Small intestine (tissue), 7 donors: ENCODE results near the gene GMIP. TPM values are rescaled to one million over a fixed set of nuclear protein-coding genes. Genes with fewer than 3 reads are reported as not detected.

Experiments
- DNase-seq, 2 donors: peaks; one replicate each; pipeline versions ENCODE4 v3.0.0 to v3.0.0-alpha.2; 2013
- FAIRE-seq: peaks from 2 replicates; lab custom pipeline; 2012; peaks lifted over from hg19 to GRCh38; lab: Jason Lieb, UNC
- H3K27ac ChIP-seq, 3 donors: one replicate each; pipeline ENCODE4 v1.5.1; 2013; ENCODE audit warnings: low read length in 2 of 3, mild to moderate bottlenecking in 2 of 3, control low read depth in 1 of 3, inconsistent platforms in 1 of 3, low read depth in 1 of 3, moderate library complexity in 1 of 3
- H3K27me3 ChIP-seq, 3 donors: one replicate each; pipeline ENCODE4 v1.6.1; 2013; ENCODE audit warnings: low read length in 3 of 3, inconsistent platforms in 1 of 3; ENCODE audit not compliant: control insufficient read depth in 3 of 3, insufficient read depth in 3 of 3
- H3K36me3 ChIP-seq, 3 donors: one replicate each; pipeline ENCODE4 v1.6.1; 2013; ENCODE audit warnings: low read length in 3 of 3, inconsistent platforms in 1 of 3, low read depth in 1 of 3, mild to moderate bottlenecking in 1 of 3, moderate library complexity in 1 of 3; ENCODE audit not compliant: control insufficient read depth in 3 of 3, insufficient read depth in 2 of 3
- H3K4me1 ChIP-seq, 3 donors: one replicate each; pipeline ENCODE4 v1.6.1; 2013; ENCODE audit warnings: low read length in 2 of 3, inconsistent platforms in 1 of 3, low read depth in 1 of 3, mild to moderate bottlenecking in 1 of 3, moderate library complexity in 1 of 3; ENCODE audit not compliant: control insufficient read depth in 3 of 3, insufficient read depth in 2 of 3
- H3K4me3 ChIP-seq, 3 donors: one replicate each; pipeline ENCODE4 v1.5.1; 2013; ENCODE audit warnings: low read length in 3 of 3, control low read depth in 1 of 3, inconsistent platforms in 1 of 3, low read depth in 1 of 3, mild to moderate bottlenecking in 1 of 3, moderate library complexity in 1 of 3
- H3K9me3 ChIP-seq, 2 donors: one replicate each; pipeline ENCODE4 v1.6.1; 2013; ENCODE audit warnings: low read depth in 1 of 2, low read length in 1 of 2; ENCODE audit not compliant: control insufficient read depth in 2 of 2, insufficient read depth in 1 of 2
- WGBS, 3 donors: extraction: QIAGEN DNeasy Blood & Tissue Kit; methylation state at CpG; one replicate each; pipeline ENCODE4 v1.1.7; 2013; 5-methylcytosine and 5-hydroxymethylcytosine counted together
- polyA plus RNA-seq, 4 donors: library from polyadenylated mRNA; stranded (reverse) in 3 of 4; unstranded in 1 of 4; fragments of 200-250 nt in 3 of 4; fragments of 120-200 nt in 1 of 4; gene quantifications; one replicate each; pipeline versions ENCODE4 v1.2.1 to v1.2.3, GENCODE V29; 2013
- donor health status: healthy with polysubstance abuse.
- donor health status: control.
- donor health status: control.
- donor health status: Bipolar disorder and iron deficiency.
- donor health status: healthy.

GMIP gene
- polyA plus RNA-seq, 4 donors = 8.3 to 15.1 (median 12.5) TPM

DNA sequence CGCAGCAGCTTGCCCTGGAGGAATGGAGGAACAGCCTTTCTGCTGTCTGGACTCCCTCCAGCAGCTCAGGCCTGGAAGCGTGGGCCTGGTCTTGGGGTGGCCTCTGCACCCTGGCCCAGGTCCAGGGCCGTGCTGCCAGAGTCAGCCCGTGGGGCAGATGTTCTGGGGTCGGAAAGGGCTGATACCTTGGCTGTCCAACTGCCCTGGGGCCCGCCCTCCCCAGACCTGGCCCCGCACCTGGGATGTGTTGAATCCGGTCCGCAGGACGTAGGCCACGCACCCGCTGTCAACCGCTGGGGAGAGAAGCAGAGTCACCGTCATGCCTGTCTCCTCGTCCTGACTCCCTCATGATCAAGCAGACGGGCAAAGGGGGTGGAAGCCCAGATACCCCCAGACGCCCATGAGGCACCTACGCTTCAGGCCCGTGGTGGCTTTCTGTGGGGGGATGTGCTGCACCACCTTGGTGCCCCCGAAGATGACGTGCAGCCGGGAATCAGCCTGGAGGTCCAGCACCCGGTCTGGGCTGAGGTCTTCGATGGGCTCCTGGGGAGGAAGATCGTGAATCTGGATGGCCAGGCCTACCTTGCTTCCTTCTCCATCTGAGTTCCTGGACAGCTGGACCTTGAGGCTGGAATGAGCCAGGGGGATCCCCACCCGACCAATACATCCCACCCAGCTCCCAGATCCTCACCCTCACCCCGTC, 12.3 kb upstream of the GMIP start:
- no peak overlapping the region for H3K27ac ChIP-seq
- H3K4me1 ChIP-seq = no peaks in the 10 kb centered on the region
- no peak for FAIRE-seq
- H3K9me3 ChIP-seq = no peaks in the 10 kb centered on the region
- H3K27me3 ChIP-seq = no peaks in the 10 kb centered on the region
- no peak overlapping the region for H3K4me3 ChIP-seq
- DNase-seq = no peak
- peaks cover 26 to 92% (median 30%) of the 10 kb centered on the region in 3 donors for H3K36me3 ChIP-seq
- 89 to 91% (median 91%) methylated on average over 26 to 27 of the region's 27 CpGs for WGBS, 3 donors

DNA sequence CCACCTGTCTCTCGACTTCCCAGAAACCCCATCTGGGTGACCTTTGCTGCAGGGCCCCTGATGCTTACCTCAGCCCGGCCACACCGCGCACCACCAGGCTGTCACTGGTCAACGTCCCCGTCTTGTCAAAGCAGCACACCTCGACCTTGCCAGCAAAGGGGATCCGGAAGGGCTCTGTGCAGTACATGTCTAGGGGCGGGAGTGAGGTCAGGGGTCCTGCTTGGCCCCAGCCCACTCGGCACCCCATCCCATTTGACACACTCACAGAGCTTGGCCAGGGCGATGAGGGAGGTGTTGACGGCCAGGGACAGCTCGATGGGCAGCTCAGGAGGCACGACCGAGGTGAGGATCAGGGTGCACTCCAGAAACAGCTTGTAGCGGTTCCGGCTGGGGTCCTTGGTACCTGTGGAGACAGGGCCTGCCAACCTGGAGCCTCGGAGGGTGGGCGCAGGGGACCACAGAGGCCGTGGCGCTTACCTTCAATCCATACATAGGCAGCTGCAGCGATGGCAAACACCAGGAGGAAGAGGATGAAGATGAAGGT, 11.7 kb upstream of the GMIP start:
- DNase-seq (no peak), FAIRE-seq (no peak)
- H3K4me1 ChIP-seq = no peaks in the 10 kb centered on the region
- H3K9me3 ChIP-seq = no peaks in the 10 kb centered on the region
- no peak overlapping the region for H3K4me3 ChIP-seq
- no peaks in the 10 kb centered on the region for H3K27me3 ChIP-seq
- WGBS, 3 donors = 95 to 97% (median 96%) methylated on average over 22 of the region's 22 CpGs
- no peak overlapping the region for H3K27ac ChIP-seq
- H3K36me3 ChIP-seq = peaks cover 26 to 99% (median 32%) of the 10 kb centered on the region in 3 donors

DNA sequence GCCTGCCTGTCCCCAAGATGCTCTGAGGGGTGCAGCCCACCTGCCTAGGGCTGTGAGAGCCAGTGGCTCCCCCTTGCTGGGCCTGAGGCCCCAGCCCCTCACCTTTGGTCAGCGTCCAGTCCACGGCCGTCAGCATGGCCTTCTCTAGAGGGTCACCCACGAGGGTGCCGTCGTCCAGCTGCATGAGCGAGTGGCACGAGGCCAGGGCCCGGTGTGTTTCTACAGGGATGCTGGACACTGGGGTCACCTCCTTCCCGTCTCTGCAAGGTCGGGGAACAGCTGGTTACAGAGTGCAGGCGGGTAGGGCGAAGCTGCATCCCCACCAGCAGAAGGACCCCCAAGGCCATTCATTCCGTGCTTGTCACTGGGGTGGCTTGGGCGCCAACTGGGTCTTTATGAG, 11.0 kb upstream of the GMIP start:
- FAIRE-seq (no peak), DNase-seq (no peak)
- H3K27ac ChIP-seq = no peak overlapping the region
- peaks cover 26 to 100% (median 30%) of the 10 kb centered on the region in 3 donors for H3K36me3 ChIP-seq
- WGBS, 3 donors = 95 to 98% (median 95%) methylated on average over 15 of the region's 15 CpGs
- no peaks in the 10 kb centered on the region for H3K9me3 ChIP-seq
- H3K4me3 ChIP-seq = no peak overlapping the region
- no peaks in the 10 kb centered on the region for H3K27me3 ChIP-seq
- H3K4me1 ChIP-seq = no peaks in the 10 kb centered on the region

DNA sequence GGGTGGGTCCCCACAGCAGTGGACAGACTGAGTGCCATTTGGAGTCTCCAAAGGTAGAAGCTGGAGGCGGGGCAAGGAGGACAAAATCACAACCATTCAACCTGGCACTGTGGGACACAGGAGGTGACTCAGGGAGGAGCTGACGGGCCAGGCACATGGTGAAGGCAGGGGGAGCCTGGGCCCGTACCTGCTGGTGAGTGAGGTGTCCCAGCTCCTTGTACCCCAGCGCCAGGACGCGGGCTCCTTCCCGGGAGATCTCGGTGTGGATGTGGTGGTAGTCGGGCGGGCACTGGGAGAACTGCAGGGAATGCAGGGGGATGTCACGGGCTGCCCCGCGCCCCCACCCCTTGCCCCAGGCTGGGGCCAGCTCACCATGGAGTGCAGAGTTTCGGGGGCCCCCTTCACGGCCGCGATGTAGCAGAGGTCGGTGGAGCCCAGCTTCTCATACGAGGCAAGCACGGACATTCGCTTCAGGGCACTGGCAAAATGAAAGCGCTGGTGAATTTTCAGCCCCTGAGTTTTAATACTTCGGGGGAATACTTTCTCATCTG, 10.2 kb upstream of the GMIP start:
- DNase-seq (no peak), FAIRE-seq (no peak)
- H3K27me3 ChIP-seq = no peaks in the 10 kb centered on the region
- H3K36me3 ChIP-seq = peaks cover 24 to 98% (median 30%) of the 10 kb centered on the region in 3 donors
- no peaks in the 10 kb centered on the region for H3K4me1 ChIP-seq
- no peak overlapping the region for H3K27ac ChIP-seq
- no peak overlapping the region for H3K4me3 ChIP-seq
- no peaks in the 10 kb centered on the region for H3K9me3 ChIP-seq
- 96 to 97% (median 96%) methylated on average over 20 to 23 of the region's 23 CpGs for WGBS, 3 donors

DNA sequence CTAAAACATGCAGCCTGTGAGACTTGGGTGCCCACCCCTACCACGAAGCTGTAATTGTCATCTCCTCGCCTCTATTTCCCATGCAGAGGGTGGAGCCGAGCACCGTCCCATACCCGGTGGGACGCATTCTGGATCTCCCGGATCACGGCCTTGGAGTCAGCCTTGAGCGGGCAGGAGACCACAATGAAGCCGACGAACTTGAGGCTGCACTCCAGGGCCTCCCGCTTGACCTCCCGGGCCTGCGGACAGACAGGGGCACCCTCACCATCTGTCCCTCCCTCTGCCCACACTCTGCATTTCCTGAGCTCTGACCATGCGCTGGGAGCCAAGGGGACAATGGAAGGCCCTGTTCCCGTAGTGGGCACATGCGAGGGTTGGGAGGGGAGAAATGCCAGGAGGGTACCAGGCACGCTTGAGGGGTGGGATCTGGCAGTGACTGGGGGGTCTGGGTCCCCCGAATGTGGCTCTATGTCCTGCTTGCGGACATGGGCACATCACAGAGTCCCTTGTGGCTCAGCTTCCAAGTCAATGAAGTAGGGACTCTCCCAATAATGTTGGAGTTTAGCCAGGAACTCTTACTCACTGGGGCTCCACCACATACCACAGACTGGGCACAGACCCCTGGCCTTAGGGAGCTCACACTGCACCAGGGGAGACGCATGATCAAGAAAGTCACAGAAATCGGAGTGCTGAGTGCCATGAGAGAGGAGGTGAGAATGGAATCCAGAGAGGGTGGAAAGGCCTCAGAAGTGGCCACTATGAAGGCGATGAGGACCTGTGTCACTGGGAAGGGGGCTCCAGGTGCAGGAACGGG, 9.2 kb upstream of the GMIP start:
- peaks cover 20 to 93% (median 30%) of the 10 kb centered on the region in 3 donors for H3K36me3 ChIP-seq
- no peak overlapping the region for H3K27ac ChIP-seq
- H3K4me1 ChIP-seq = no peaks in the 10 kb centered on the region
- no peak for DNase-seq
- no peak for FAIRE-seq
- no peaks in the 10 kb centered on the region for H3K27me3 ChIP-seq
- H3K9me3 ChIP-seq = no peaks in the 10 kb centered on the region
- 92 to 96% (median 96%) methylated on average over 24 of the region's 24 CpGs for WGBS, 3 donors
- H3K4me3 ChIP-seq = no peak overlapping the region

DNA sequence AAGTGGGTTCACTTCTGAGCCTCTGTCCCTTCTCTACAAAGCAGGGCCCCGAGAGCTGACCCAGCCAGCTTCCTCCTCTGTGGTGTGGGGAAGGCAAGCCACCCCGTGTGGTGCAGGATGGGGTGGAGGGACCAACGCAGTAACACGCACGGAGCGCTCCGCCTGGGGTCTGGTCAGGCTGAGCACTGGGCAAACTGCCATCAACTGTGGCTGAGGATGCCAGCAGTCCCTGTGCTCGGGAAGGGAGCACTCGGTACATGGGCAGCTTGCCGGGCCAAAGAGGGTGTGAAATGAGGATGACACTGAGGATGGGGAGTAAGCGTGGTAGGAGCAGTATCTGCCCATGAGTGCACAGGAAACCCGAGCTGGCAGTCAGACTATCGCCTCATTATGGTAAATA, 7.6 kb upstream of the GMIP start:
- Histone ChIP-seq H3K27me3 (no peaks in the 10 kb centered on the region), H3K9me3 (no peaks in the 10 kb centered on the region), H3K36me3 (peaks cover 32 to 93% (median 39%) of the 10 kb centered on the region in 3 donors), H3K4me3 (no peak overlapping the region), H3K27ac (no peak overlapping the region), H3K4me1 (no peaks in the 10 kb centered on the region)
- DNase-seq (no peak), FAIRE-seq (no peak)
- 78 to 89% (median 87%) methylated on average over 13 of the region's 13 CpGs for WGBS, 3 donors

DNA sequence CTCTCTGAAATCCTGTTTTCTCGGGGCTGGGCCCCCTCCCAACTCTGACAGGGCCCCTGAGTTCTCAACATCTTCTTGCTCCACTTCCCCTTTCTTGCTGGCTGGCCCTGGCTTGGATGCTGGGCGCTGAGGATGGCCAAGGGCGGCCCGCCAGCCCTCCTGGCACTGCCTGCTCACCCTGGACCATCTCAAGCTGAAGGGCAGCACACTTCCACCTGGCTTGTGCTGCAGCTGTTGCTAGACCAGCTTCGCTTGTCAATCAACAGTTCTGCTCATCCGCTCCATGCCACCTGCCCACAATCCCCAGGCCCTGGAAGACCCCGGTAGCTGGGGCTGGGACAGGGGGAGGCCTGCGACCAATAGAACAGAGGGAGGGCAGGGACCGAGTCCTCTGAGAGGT, 6.9 kb upstream of the GMIP start:
- H3K27me3 ChIP-seq = no peaks in the 10 kb centered on the region
- no peak overlapping the region for H3K27ac ChIP-seq
- no peaks in the 10 kb centered on the region for H3K9me3 ChIP-seq
- WGBS, 3 donors = 92 to 97% (median 94%) methylated on average over 9 of the region's 9 CpGs
- no peaks in the 10 kb centered on the region for H3K4me1 ChIP-seq
- no peak overlapping the region for H3K4me3 ChIP-seq
- H3K36me3 ChIP-seq = peaks cover 29 to 93% (median 35%) of the 10 kb centered on the region in 3 donors
- no peak for DNase-seq
- no peak for FAIRE-seq

DNA sequence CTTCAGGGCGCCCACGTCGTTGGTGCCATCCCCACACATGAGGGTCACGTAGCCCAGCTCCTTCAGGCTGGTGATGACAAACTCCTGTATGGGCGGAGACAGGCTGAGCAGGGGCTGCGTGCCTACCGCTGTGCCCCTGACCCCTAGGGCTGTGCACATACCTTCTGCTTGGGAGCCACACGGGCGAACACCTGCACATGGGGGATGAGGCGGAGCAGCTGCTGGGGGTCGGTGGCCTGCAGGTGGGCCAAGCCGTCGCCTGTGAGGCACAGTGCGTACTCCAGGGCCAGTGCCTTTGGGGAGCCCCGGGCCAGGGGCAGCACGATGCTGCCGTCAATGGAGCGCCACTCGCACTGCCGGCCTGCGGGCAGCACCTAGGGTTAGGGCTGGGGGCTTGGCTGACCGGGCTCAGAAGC, 6.1 kb upstream of the GMIP start:
- Histone ChIP-seq H3K9me3 (no peaks in the 10 kb centered on the region), H3K4me3 (no peak overlapping the region), H3K4me1 (no peaks in the 10 kb centered on the region), H3K27ac (no peak overlapping the region), H3K36me3 (peaks cover 29 to 91% (median 33%) of the 10 kb centered on the region in 3 donors), H3K27me3 (no peaks in the 10 kb centered on the region)
- 95 to 97% (median 97%) methylated on average over 16 to 22 of the region's 22 CpGs for WGBS, 3 donors
- no peak for DNase-seq
- FAIRE-seq = no peak
